Right hindlimb (tissue), 1 donor: ENCODE results near the gene PSMA7.
"Not testable (repeated sequence)": the region's sequence is repeated elsewhere in the genome, so short reads cannot be mapped to it uniquely, and the experiment has no call there.

Experiments used
- DNase-seq: peaks from one replicate; pipeline ENCODE4 v3.0.0-alpha.2; 2018

The PSMA7 gene

DNA sequence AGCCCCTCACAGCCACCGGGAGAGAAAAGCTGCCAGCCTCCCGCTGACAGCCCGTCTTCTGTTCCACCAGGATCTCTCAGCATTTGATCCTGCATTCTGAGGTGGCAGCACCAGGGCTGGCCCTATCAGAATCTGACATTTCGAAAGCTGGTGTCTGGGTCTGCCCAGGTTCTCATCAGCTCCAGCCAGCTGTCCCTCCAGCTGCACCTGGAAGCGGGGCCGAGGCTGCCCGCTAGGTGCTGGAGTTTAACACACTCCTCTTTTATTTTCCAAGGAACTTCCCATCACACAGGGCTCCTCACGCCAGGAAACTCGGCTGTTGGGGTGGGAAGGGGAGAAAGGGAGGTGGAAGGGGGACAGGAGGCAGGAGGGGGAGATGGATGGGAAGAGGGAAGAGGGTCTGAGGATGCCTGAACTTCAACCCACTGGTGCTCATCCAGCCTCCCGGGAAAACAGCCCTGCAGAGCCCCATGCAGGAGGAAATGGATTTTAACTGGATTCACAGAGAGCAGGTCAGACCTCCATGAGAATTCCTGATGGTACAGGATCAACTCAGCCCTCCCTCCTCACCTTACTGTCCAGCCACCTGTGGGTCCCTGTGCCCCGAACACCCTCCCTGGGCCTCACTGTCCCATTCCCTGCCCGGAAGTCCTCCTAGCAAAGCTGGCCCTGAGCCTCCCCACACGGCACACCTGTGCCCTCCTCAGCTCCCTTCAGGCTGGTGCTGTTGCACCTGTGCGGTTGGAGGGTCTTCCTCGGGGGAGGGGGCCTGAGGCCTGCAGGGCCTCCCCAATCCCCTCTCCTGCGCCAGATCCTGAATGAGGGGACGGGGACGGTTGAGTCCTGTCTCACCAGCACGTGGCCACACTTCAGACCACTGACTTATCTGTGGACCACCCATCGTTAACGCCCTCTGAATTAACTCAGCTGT, 24.8 kb downstream of the PSMA7 start:
- no peak for DNase-seq

DNA sequence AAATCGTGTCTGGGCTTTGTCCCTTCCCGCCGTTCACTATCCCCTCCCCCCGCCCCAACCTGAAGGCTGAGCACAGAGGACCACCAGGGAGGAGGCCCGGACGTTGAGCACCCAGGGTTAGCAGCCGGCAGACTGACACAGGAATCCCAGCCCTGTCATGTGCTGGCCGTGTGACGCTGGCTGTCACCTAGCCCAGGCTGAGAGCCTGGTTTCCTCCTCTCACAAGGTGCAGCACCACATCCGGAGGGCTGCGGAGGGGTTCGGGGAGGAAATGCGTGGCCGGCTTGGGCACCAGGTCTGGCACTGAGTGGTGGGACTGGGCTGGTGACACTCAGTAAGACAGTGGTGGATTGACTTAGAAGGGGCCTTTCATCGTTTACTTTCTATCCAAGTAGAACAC, 25.5 kb downstream of the PSMA7 start:
- no peak for DNase-seq

DNA sequence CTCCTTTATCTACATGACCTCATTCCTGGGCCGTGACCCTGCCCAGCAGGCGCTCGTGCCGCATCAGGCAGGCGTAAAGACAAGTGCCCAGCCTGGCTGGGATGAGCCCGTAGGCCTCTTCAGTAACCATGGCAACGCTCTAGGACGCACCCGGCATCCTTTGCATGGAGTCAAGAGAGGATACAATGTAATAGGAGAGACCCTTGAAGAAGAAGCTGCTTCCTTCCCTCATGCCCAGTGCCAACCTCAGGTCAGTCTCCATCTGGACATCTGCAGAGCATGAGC, 25.9 kb downstream of the PSMA7 start:
- DNase-seq, result no peak

DNA sequence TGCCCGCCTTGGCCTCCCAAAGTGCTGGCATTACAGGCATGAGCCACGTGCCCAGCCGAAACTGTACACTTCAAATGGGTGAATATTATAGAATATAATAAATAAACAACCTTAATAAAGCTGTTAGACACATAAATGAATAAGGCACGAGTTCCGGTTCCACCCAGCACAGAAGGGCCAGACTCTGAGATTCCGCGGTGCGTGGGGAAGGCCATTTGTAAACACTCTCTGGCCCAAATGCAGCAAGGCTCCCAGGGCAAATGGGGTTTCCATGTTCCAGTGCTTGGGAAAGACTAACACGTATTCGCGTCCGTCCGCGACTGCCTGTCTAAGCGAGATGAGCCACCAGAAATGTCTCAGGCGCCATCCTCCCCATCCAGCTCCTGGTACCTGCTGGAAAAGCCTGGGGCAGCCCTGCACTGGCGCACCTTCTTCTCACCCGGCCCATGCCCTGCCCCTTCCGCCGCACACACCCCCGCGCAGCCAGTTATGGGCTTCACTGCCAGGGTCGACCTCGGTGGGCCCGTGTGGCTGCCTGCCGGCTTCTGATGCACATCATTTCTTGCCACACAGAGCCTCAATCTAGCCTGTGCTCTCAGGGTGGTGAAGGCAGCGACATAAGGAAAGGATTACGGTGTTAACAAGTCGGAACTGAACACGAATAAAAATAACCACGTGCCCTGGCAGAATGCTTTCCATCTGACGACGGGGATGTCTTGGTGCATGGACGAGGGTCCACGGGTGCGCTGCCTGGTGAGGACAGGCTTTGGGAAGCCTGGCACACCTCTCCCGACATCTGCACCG, 26.4 kb downstream of the PSMA7 start:
- DNase-seq, result no peak

DNA sequence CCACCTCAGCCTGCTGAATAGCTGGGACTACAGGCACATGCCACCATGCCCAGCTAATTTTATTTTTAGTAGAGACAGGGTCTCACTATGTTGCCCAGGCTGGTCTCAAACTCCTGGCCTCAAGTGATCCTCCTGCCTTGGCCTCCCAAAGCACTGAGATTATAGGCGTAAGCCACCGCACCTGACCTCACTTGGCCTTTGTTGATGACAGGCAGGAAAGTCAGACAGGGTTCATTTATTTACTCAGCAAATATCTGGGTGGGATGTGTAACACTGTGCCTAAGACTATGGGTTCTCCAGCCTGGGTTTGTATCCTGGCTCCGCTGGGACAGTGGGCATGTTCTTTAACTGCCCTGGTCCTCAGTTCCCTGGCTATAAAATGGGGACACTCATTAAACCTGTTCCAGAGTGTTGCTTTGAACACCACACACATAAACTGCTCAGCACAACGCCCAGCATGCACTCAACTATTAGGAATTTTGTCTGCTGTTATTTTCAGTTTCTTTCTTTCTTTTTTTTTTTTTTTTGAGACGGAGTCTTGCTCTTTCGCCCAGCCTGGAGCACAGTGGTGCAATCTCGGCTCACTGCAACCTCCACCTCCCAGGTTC, 27.3 kb downstream of the PSMA7 start:
- not testable (repeated sequence) for DNase-seq

DNA sequence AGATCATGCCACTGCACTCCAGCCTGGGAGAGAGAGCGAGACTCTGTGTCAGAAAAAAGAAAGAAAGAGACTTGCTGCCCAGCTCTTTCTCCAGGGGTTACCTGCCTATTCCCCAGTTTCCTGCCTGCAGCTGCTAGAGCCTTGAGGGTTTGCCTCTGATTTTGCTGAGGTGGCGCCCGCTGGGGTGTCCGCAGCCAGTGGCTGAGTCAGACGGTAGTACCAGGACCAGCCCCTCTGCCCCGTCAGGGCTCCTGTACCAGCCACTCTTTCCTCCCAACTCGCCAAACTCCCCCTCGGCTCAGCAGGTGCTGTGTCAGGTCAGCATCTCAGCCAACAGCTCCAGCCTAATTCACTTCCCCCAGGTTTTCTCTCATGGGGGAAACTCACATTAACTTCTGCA, 28.3 kb downstream of the PSMA7 start:
- no peak for DNase-seq

DNA sequence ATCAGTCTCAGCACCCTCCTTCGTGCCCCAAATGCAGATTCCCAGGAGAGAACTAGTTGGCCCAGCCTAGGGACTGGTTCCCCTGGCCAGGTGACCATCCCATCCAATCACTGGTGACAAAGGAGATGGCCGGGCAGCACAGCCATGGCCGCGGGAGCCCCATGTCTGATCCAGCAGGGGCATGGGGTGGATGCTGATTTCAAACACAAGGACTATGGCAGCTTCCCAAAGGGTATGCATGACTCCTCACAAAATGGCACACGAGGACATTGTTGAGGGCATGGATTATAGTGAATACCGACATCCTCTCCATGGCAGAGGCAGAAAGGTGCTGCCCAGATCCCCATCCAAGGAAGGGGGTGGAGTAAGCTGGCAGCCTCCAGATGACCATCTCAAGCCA, 30.8 kb downstream of the PSMA7 start:
- no peak for DNase-seq

DNA sequence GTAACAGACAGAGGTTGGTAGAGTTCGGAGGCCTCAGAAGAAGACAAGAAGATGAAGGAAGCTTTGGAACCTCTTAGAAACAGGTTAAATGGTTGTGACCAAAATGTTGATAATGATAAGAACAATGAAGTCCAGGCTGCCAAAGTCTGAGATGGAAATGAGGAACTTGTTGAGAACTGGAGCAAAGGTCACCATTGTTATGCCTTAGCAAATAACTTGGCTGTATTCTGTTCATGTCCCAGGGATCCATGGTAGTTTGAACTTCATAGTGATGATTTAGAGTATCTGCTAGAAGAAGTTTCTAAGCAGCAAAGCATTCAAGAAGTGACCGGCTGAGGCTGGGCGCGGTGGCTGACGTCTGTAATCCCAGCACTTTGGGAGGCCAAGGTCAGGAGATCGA, 32.0 kb downstream of the PSMA7 start:
- DNase-seq, result no peak

DNA sequence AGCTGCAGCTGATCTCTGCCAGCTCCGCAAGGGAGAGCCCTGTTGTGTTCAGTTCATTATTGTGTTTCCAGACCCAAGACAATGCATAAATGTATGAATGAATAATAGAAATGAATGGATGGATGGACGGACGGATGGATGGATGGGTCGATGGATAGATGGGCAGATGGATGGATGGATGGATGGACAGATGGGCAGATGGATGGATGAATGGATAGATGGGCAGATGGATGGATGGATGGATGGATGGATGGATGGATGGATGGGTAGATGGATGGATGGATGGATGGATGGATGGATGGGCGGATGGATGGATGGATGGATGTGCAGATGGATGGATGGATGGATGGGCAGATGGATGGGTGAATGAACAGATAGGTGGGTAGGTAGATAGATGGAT, 37.6 kb downstream of the PSMA7 start:
- DNase-seq, result no peak

DNA sequence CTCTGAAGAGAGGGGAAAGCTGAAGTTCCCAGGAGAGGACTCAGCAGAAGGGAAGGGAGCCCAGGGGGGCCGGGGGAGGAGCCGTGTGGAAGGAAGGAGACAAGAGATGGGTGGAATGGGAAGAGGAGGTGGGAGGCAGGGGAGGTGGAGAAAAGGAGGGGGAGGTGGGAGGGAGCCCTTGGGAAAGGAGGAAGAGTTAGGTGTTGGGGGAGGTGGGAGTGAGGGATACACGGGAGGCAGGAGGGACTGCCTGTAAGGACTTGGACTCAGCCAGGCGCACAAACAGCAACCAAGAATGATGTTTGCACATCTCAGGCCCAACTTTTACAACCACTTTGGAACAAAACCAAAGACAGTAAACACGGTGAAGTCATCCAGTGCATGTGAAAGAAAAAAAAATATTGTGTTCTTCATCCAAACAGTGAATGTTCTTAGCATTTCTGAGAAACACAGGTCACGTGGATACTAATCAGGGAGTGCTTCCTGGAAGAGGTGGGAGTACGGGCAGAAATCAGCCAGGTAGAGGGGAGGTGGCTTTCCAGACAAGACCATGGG, 38.3 kb downstream of the PSMA7 start:
- no peak for DNase-seq

DNA sequence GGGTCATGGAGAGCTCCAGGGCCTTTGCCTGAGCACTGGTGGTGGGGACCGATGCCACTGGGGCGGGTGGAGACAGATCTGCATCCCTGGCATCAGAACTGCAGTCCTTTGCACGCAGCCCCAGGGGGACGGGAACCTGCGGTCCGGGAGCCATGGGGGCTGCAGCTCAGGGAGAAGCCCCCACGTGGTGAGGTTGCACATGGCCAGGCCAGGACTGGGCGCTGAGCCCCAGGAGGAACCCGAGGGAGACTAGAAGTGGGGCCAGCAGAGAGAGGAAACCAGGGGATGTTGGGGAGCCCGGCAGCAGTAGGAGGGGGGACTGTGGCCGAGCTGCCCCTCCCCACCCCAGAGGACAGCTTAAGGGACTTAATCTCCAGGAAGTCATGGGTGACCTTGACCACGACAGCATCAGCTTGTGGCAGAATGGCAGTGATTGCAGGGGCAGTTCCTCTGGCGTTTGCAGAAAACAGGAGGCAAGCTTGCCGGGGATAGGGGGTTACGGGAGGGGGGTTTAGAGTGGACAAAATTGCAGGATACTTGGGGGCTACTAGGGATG, 38.9 kb downstream of the PSMA7 start:
- DNase-seq, result no peak

DNA sequence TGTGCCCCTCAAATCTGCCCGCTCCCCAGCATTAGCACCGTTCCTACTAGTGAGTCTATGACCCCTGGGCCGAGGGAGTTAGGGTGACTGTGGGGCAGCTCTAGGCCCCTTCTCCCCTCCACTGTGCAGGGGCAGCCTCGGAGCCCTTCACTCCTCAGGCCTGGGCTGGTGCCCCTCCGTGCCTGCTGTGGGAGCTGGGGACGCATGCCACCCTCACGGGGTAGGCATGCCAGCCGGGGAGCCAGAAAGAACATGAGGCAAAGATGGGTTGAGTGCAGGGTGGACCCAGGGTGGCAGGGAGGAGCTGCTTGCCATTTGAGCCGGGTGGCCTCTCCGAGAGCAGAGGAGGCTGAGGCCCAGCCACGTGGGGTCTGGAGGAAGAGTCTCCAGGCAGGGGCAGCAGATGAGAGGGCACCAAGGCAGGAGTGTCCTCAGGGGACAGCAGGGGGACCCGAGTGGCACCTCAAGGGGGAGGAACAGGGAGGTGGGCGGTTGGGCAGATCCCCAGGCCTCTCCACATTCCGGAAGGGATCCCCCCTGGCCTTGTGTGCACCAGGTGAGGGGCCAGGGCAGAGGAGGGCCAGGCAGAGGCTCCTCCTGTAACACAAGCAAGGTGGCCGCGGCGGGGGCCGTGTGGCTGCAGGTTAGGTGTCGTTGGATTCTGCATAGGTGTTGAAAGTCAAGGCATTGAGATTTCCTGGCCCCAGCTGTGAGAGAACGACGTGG, 39.5 kb downstream of the PSMA7 start:
- no peak for DNase-seq

DNA sequence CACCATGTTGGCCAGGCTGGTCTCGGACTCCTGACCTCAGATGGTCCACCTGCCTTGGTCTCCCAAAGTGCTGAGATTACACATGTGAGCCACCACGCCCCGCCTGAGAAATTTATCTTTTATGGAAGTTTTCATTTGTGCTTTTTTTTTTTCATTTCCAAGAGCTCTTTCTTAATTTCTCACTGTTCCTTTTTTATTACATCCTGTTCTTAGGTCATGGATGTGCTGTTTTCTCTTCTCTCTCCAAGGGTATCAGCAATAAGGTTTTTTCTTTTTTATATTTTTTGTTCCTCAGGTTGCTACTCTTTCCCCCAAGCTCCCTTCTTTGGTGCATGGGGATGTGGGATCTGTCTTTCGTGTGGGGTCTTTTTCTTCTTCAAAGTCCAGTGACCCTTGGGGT, 42.1 kb downstream of the PSMA7 start:
- no peak for DNase-seq

DNA sequence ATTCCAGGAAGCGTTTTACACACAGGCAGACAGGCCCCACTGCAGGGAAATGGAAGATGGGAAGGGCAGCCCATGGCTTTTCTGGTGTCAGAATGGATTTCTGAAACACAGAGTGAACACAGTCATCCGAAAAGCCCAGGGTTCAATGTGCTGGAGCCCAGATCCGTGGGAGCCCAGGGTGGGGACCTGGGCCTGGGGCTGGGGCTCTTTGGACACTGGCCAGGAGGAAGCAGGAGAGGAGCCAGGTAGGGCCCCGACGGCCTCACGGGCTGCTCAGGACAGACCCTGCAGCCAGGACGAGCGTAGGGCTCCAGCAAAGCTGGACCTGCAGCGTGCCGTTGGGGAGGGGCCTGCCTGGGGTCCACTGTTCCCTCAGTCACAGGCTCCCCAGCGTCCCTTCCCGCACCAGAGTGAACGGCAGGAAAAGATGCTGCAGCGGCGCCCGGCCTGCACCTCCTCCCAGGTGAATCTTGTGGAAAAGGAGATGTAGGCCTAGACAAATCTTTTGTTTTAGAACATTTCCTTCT, 45.2 kb downstream of the PSMA7 start:
- DNase-seq, result no peak

DNA sequence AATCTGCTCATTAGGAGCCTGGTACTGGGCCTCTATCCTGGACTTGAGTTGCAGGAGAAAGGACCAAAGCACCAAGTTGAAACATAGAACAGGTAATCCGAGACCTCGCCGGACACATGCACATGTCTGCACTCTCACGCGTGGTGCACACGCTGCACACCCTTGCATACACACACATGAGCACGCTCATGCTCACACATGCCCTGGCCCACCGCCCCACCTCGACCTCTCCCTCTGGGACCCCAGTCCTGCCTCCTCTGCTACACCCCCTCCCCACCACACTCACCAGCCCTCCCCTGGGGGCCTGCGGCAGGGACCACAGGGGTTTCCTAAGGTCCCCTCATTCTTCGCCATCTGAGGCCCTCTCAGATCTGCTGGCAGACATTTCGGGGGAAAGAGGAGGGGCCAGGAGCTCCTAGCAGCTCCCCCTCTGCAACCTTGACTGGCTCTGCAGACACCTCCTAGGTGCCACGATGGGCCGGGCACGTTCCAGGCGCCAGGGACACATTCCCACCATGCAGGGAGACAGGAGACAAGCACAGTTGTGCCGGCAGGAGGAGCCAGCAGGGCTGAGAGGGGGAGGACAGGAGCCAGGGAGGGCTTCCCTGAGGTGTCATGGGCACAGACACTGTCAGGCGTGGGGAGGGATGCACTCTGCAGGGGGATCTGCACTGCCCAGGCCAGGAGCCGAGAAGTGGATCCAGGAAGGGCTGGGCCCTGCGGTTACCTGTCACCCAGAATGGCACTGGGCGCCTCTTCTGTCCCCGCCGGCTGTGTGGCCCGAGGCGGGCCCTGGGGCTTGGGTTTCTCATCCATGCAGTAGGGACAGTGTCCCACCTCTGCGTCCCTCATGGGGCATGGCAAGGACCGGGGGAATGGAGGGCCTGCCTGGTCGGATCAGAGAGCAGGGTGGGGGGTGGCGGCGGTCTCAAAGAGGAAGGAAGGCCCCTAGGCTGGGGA, 46.5 kb downstream of the PSMA7 start:
- no peak for DNase-seq

DNA sequence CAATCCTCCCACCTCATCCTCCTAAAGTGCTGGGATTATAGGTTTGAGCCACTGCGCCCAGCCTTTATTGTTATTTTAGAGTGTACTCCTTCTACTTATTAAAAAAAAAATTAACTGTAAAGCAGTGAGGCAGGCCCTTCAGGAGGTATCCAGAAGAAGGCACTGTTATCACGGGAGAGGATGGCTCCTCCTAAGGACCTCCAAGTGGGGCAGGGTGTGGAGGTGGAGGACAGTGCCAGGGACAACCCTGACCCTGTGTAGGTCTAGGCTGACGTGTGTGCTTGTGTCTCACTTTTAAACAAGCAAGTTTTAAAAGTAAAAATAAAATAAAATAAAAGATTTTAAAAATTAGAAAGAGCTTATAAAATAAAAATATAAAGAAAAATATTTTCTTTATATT, 53.8 kb downstream of the PSMA7 start:
- no peak for DNase-seq

DNA sequence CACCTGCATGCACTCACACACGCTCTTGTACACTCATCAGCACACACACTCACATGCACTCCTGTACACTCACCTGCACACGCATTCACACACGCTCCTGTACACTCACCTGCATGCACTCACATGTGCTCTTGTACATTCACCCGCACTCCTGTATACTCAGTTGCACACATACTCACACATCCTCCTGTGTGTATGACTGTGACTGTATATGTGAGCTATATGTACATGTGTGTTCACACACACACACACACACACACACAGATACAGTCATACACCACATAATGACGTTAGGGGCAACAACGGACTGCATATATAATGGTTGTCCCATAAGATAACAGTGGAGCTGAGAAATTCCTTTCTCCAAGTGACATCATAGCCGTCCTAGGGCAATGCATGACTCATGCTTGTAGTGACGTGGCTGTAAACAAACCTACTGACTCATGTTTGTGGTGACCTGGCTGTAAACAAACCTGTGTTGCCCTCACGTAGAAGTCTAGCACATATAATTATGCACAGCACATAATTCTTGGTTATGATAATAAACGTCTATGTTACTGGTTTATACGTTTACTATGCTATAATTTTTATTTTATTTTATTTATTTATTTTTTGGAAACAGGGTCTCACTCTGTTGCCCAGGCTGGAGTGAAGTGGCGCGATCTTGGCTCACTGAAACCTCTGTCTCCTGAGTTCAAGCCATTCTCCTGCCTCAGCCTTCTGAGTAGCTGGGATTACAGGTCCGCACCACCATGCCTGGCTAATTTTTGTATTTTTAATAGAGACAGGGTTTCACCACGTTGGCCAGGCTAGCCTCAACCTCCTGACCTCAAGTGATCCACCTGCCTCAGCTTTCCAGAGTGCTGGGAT, 54.7 kb downstream of the PSMA7 start:
- no peak for DNase-seq

DNA sequence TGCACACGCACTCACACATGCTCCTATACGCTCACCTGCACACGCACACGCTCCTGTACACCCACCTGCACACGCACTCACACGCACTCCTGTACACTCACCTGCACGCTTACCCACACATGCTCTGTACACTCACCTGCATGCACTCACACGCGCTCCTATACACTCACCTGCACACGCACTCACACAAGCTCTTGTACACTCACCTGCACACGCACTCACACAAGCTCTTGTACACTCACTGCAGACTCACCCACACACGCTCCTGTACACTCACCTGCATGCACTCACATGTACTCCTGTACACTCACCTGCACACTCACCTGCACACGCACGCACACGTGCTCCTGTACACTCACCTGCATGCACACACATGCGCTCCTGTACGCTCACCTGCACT, 55.6 kb downstream of the PSMA7 start:
- DNase-seq, result no peak

DNA sequence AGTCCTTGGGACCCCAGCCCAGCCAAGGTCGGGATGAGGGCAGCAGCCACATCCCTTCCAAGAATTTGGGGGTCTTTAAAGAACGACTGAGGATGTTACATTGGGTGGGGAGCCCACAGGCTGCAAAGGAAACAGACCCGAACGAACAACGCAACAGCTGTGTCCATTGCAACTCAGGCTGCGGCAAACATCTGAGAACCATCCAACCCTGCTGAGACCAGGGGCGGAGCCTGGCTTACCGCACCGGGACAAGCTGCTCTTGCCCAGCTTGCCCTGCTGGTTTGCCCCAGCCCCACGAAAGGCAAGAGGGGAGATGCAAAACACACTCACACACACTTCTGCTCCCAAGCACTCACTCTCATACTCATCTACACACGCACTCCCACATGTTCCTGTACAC, 56.0 kb downstream of the PSMA7 start:
- no peak for DNase-seq
